Activated T-cell treated with anti-CD3 and anti-CD28 coated beads, Interleukin-2, amount 50 U/mL, for 1 hour (primary cell): Measurements from ENCODE around the gene CAPZA1.

ENCODE experiments used
- DNase-seq: peaks from one replicate; pipeline ENCODE4 v3.0.0-alpha.2; 2020

CAPZA1 gene

GRCh38 chr1:112685913-112686312 lies 66.3 kb downstream of the CAPZA1 start:
- no peak for DNase-seq

GRCh38 chr1:112686417-112686816 lies 66.8 kb downstream of the CAPZA1 start:
- DNase-seq: no peak

- no peak for DNase-seq
These were observed 67.2 kb downstream of the CAPZA1 start for GRCh38 chr1:112686835-112687234.

- DNase-seq: no peak
These were observed 67.7 kb downstream of the CAPZA1 start for GRCh38 chr1:112687361-112687760.

- no peak for DNase-seq
These were observed 68.3 kb downstream of the CAPZA1 start for GRCh38 chr1:112687785-112688496.

GRCh38 chr1:112688781-112689193 lies 69.2 kb downstream of the CAPZA1 start:
- no peak for DNase-seq

- DNase-seq: no peak
These were observed 69.7 kb downstream of the CAPZA1 start for GRCh38 chr1:112689196-112689841.

GRCh38 chr1:112689842-112690237 lies 70.2 kb downstream of the CAPZA1 start:
- no peak for DNase-seq

- DNase-seq: no peak
These were observed 73.0 kb downstream of the CAPZA1 start for GRCh38 chr1:112692681-112693080.

GRCh38 chr1:112693821-112694220 lies 74.2 kb downstream of the CAPZA1 start:
- no peak for DNase-seq

- no peak for DNase-seq
These were observed 74.8 kb downstream of the CAPZA1 start for GRCh38 chr1:112694363-112694929.

GRCh38 chr1:112695276-112695675 lies 75.6 kb downstream of the CAPZA1 start:
- DNase-seq: no peak

GRCh38 chr1:112696578-112697314 lies 77.1 kb downstream of the CAPZA1 start:
- DNase-seq: no peak

- DNase-seq: no peak
These were observed 78.2 kb downstream of the CAPZA1 start for GRCh38 chr1:112697781-112698201.

- no peak for DNase-seq
These were observed 79.0 kb downstream of the CAPZA1 start for GRCh38 chr1:112698366-112699310.

- DNase-seq: no peak
These were observed 80.0 kb downstream of the CAPZA1 start for GRCh38 chr1:112699425-112700144.

GRCh38 chr1:112700290-112701226 lies 80.9 kb downstream of the CAPZA1 start:
- peak; percentile 70 for DNase-seq

- no peak for DNase-seq
These were observed 81.8 kb downstream of the CAPZA1 start for GRCh38 chr1:112701227-112702066.

- DNase-seq: no peak
These were observed 82.4 kb downstream of the CAPZA1 start for GRCh38 chr1:112702067-112702395.
